Measurements from ENCODE around the gene RGS11.

GRCh38 chr16:259814-260253 is 15.9 kb downstream of the RGS11 start:
- TF ChIP-seq EZH2 (IDR thresholded peaks at IDR 0.05; ENCODE audit: insufficient read depth, poor library complexity, severe bottlenecking): no peak
- no peak for TF ChIP-seq EZH2phosphoT487 (IDR thresholded peaks at IDR 0.05; ENCODE audit: insufficient read depth, low read depth)
